NCI-H1694 treated with DMSO at 0.1 percent for 48 hours (cell line): ENCODE data around the gene FBL.
A peak's percentile ranks its signal among the peaks of the same experiment; 100 is the strongest.
"Not testable (repeated sequence)": the region's sequence is repeated elsewhere in the genome, so short reads cannot be mapped to it uniquely, and the experiment has no call there.

Experiments used
- DNase-seq: peaks from one replicate; lab custom pipeline; 2025; lab: John Stamatoyannopoulos, UW

FBL gene

GRCh38 chr19:39876486-39876885 lies 30.3 kb upstream of the FBL start:
- not testable (repeated sequence) for DNase-seq

GRCh38 chr19:39875401-39875864 lies 29.3 kb upstream of the FBL start:
- not testable (repeated sequence) for DNase-seq

GRCh38 chr19:39874404-39874803 lies 28.2 kb upstream of the FBL start:
- no peak for DNase-seq

GRCh38 chr19:39873385-39873784 lies 27.2 kb upstream of the FBL start:
- no peak for DNase-seq

DNA sequence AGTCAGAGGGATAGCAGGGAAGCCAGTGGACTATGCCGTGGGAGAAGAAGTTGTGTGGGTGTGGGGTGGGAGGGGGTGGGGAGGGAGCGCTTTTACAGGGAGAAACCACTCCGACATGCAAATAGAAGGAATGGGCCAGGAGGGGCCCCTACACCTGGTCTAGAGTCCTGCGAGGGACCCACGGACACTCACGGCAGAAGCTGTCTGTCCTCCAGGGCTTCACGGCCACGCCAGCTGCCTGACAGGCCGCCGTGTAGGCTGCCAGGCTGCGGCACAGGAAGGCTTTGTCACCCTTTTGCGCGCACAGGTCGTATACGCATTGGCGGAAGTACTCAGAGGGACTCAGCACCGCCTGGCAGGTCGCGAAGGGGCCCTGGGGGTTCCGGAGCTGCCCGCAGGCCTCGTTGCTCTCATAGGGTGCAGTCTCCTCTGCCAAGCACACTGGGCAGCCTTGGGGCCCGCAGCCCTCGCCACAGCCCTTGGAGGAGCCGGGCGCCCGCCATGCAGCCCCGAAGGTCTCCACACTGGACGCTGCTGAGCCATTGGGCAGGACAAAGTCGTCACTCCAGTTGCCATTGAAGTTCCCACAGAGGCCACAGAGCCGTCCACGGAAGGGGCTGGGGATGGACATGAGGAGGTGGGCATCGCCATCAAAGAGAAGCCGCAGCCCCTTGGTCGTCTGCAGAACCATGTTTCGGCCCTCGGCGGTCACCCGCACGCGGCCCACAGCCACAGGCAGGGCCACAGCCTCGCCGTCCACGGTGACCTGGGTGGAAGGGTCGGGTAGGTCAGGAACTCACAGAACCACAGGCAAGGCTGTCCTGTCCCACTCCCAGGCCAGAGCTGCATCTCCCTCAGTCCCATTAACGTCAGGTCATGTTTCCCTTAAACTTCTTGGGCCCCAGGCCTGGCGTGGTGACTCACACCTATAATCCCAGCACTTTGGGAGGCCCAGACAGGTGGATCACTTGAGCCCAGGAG lies 26.0 kb upstream of the FBL start:
- DNase-seq, result no peak

GRCh38 chr19:39871362-39871761 lies 25.2 kb upstream of the FBL start:
- DNase-seq, result no peak

DNA sequence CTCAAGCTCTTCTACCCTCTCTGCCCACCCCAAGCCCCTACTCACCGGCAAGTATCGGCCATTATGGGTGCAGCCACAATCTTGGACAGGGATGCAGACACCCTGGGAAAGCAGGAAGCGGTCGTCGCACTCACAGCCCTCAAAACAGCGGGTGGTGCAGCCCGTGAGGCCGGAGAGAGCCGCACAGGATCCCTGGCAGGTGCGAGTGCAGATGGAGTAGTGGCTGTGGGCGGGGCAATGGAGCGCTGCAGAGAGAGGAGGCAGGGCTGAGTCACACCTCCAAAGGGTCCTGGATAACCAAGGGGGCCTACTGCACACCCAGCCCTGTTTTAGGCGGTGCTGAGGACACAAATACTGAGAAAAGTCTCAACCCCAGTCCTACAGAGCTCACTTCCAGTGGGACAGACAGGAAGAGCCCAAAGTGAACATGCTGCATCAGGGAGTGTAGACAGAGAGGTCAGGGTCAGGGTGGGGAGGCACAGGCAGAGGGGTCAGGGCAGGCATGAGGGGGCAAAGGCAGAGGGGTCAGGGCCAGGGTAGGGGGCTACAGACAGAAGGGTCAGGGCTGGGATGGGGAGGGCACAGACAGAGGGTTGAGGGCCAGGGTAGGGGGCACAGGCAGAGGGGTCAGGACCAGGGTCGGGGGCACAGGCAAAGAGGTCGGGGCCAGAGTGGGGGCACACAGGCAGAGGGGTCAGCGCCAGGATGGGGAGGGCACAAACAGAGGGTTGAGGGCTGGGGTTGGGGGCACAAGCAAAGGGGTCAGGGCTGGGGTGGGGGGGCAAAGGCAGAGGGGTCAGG lies 24.2 kb upstream of the FBL start:
- no peak for DNase-seq

DNA sequence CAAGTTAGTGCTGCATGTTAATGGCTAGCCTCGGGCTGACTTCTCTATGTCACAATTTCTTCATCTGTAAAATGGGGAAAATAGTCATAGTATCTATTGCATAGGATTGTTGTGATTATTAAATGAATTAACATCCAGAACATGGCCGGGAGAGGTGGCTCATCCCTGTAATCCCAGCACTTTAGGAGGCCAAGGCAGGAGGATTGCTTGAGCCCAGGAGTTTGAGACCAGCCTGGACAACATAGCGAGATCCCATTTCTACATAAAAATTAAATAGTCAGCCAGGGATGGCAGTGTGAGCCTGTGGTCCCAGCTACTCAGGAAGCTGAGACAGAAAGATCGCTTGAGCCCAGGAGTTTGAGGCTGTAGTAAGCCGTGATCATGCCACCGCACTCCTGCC lies 21.8 kb upstream of the FBL start:
- no peak for DNase-seq

GRCh38 chr19:39867133-39867532 lies 21.0 kb upstream of the FBL start:
- DNase-seq, result no peak

GRCh38 chr19:39865953-39866352 lies 19.8 kb upstream of the FBL start:
- DNase-seq, result no peak

DNA sequence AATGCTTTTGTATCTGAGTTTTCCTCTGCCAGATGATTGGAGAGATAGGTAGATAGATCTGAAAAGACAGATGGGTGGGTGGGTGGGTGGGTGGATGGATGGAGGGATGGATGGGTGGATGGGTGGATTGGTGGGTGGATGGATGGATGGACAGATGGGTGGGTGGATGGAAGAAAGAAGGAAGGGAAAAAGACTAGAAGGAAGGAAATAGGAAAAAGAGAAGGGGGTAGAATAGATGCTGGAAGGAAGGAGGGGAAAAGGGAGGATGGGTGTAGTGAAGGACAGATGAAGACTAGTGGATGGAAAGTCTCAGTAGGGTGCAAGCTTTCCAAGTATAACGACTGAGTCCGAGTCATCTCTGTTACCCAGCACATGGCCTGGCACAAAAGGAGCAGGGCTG lies 19.0 kb upstream of the FBL start:
- DNase-seq, result no peak

GRCh38 chr19:39864118-39864517 lies 17.9 kb upstream of the FBL start:
- DNase-seq, result no peak

GRCh38 chr19:39858541-39858940 lies 12.4 kb upstream of the FBL start:
- no peak for DNase-seq

GRCh38 chr19:39852882-39853281 lies 6.7 kb upstream of the FBL start:
- no peak for DNase-seq

- DNase-seq, result no peak
These were observed 4.7 kb upstream of the FBL start for GRCh38 chr19:39850892-39851291.

DNA sequence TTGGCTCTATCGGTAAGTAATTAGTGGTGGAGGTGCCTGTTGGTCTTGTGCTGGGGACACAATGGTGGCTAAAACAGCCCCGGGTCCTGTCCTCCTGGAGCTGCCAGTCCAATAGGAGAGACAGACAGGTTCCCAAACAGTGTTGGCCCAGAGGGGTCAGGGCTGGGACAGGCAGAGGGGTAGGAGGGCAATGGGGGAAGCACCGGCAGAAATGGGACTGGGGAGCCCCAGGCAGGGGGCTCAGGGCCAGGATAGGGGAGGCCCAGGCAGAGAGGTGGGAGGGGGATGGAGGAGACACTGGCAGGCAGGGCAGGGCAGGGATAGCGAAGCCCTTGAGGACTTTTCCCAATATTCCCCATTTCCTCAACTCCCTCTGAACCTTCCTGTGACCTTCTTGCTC lies 2.2 kb upstream of the FBL start:
- no peak for DNase-seq

GRCh38 chr19:39847525-39847924 lies 1.3 kb upstream of the FBL start:
- no peak for DNase-seq

GRCh38 chr19:39846678-39847486 lies 703 bp upstream of the FBL start:
- no peak for DNase-seq

DNA sequence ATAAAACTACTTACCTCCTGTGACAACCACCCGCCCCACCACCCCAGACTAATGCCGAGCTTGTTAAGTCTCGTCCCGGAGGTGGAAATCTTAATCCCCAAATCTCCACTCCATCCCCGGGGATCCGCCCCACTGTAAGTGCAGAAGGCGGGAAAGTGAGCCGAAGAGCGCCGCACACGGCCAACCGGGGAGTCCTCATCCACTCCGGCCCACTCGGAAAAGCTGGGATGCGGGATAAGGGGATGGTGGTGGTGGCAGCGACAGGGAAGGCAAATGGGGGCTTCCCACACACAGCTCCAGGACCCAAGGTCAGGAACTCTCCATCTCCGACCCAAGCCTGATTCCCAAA lies 621 bp downstream of the FBL start:
- peak; percentile 13 for DNase-seq

GRCh38 chr19:39845172-39845571 lies 1.0 kb downstream of the FBL start:
- DNase-seq, result no peak

DNA sequence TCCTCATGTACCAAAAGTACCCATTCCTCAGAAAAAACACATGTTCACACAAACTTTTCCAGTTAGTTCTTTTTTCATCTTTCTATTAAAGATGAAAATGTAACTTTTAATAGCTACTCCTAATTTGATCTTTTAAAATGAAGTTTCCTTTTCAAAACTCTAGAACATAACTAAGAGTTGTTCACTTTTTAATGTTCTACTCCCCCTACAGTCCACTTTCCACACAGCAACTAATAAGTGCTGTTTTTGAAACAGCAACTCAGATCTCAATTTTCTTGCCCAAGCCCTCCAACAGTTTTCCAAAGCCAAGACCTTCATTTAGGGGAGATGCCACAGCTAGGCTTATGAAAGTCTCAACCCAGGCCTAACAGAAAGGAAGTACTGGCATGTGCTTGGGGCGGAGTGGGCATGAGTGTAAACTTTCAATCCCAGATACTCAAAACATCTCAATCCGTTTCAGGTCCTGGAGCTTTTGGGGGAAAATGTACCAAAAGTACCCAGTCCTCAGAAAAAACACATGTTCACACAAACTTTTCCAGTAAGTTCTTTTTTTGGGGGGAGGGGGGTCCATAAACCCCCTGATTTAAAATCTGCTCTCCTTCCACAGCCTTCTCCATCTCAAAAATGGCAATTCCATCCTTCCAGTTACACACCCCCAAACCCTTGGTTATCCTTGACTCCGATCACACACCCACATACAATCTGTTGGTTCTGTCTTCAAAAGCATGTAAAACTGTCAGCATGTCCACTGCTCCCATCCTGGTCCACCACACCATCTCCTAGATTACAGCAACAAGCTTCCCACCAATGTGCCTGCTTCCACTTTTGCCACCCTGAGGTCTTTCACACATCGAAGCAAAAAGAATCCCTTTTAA lies 2.0 kb downstream of the FBL start:
- no peak for DNase-seq
